CD4-positive, alpha-beta T cell treated with Interleukin-21 for 1 hour (primary cell): ENCODE data around the gene KAT14.
"Not testable (repeated sequence)": the region's sequence is repeated elsewhere in the genome, so short reads cannot be mapped to it uniquely, and the experiment has no call there.

ENCODE experiments used
- DNase-seq: peaks from one replicate; pipeline ENCODE4 v3.0.0-alpha.2; 2020

Gene KAT14

GRCh38 chr20:18226741-18227140 is 89.1 kb downstream of the KAT14 start:
- DNase-seq: not testable (repeated sequence)

DNA sequence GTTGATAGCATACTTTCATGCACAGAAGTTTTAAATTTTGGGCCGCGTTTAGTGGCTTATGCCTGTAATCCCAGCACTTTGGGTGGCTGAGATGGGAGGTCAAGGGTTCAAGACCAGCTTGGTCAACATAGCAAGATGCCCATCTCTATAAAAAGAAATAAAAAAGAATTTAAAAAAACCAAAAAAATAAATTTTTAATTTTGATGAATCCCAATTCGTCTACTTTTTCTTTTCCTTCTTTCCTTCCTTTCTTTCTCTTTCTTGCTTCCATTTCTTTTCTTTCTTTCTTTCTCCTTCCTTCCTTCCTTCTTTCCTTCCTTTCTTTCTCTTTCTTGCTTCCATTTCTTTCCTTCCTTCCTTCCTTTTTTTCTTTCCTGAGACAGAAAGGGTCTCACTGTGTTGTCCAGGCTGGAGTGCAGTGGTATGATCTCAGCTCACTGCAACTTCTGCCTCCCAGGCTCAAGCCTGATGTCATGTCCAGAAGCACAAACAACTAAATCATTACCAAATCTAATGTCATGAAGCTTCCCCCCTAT is 95.8 kb downstream of the KAT14 start:
- no peak for DNase-seq
